ENCODE measurements around the gene WDR46.

The WDR46 gene

GRCh38 chr6:33280539-33280938 is 8.5 kb downstream of the WDR46 start:
- H3K27me3 Mint-ChIP-seq (ENCODE audit: low read depth) = no peaks in the 10 kb centered on the region
- TF ChIP-seq CTCF (IDR thresholded peaks at IDR 0.05; ENCODE audit: unreplicated experiment in 3 of 3) = no peak
- H3K9me3 Mint-ChIP-seq = no peaks in the 10 kb centered on the region
- no peak overlapping the region for H3K4me3 Mint-ChIP-seq
- H3K27ac Mint-ChIP-seq = no peak overlapping the region
- peaks cover 34% of the 10 kb centered on the region for H3K36me3 Mint-ChIP-seq (ENCODE audit: low read depth)
- H3K4me1 Mint-ChIP-seq = peaks cover 12% of the 10 kb centered on the region

GRCh38 chr6:33279971-33280511 is 9.0 kb downstream of the WDR46 start:
- peak in 2 of 3 experiments; percentile 11 to 42 for TF ChIP-seq CTCF (IDR thresholded peaks at IDR 0.05; ENCODE audit: unreplicated experiment in 3 of 3)
- Mint-ChIP-seq H3K9me3 (no peaks in the 10 kb centered on the region), H3K36me3 (ENCODE audit: low read depth) (peaks cover 35% of the 10 kb centered on the region), H3K4me3 (no peak overlapping the region), H3K27me3 (ENCODE audit: low read depth) (no peaks in the 10 kb centered on the region), H3K27ac (no peak overlapping the region), H3K4me1 (peaks cover 15% of the 10 kb centered on the region)

GRCh38 chr6:33279257-33279695 is 9.8 kb downstream of the WDR46 start:
- H3K4me1 Mint-ChIP-seq = peaks cover 23% of the 10 kb centered on the region
- no peak overlapping the region for H3K4me3 Mint-ChIP-seq
- no peak for TF ChIP-seq CTCF (IDR thresholded peaks at IDR 0.05; ENCODE audit: unreplicated experiment in 3 of 3)
- H3K9me3 Mint-ChIP-seq = no peaks in the 10 kb centered on the region
- peaks cover 40% of the 10 kb centered on the region for H3K36me3 Mint-ChIP-seq (ENCODE audit: low read depth)
- H3K27me3 Mint-ChIP-seq (ENCODE audit: low read depth) = no peaks in the 10 kb centered on the region
- H3K27ac Mint-ChIP-seq = no peak overlapping the region

- peak overlapping the region in 1 of 3 experiments; percentile 12 for H3K4me3 Mint-ChIP-seq
- H3K9me3 Mint-ChIP-seq = no peaks in the 10 kb centered on the region
- H3K27ac Mint-ChIP-seq = no peak overlapping the region
- no peak for TF ChIP-seq CTCF (IDR thresholded peaks at IDR 0.05; ENCODE audit: unreplicated experiment in 3 of 3)
- peaks cover 41% of the 10 kb centered on the region for H3K36me3 Mint-ChIP-seq (ENCODE audit: low read depth)
- peaks cover 26% of the 10 kb centered on the region for H3K4me1 Mint-ChIP-seq
- H3K27me3 Mint-ChIP-seq (ENCODE audit: low read depth) = no peaks in the 10 kb centered on the region
Measured at GRCh38 chr6:33278810-33279209, 10.2 kb downstream of the WDR46 start.

- peaks cover 31% of the 10 kb centered on the region for H3K4me1 Mint-ChIP-seq
- H3K9me3 Mint-ChIP-seq = no peaks in the 10 kb centered on the region
- H3K27me3 Mint-ChIP-seq (ENCODE audit: low read depth) = no peaks in the 10 kb centered on the region
- peaks cover 45% of the 10 kb centered on the region for H3K36me3 Mint-ChIP-seq (ENCODE audit: low read depth)
- H3K4me3 Mint-ChIP-seq = peak overlapping the region in 1 of 3 experiments; percentile 14
- no peak overlapping the region for H3K27ac Mint-ChIP-seq
- no peak for TF ChIP-seq CTCF (IDR thresholded peaks at IDR 0.05; ENCODE audit: unreplicated experiment in 3 of 3)
Measured at GRCh38 chr6:33278392-33278741, 10.7 kb downstream of the WDR46 start.

GRCh38 chr6:33277663-33278391 is 11.2 kb downstream of the WDR46 start:
- Mint-ChIP-seq H3K4me3 (peak overlapping the region; percentile 83 to 91 (median 87)), H3K36me3 (ENCODE audit: low read depth) (peaks cover 45% of the 10 kb centered on the region), H3K9me3 (no peaks in the 10 kb centered on the region), H3K27ac (peak overlapping the region; percentile 65 to 93 (median 91)), H3K27me3 (ENCODE audit: low read depth) (no peaks in the 10 kb centered on the region), H3K4me1 (peaks cover 36% of the 10 kb centered on the region)
- no peak for TF ChIP-seq CTCF (IDR thresholded peaks at IDR 0.05; ENCODE audit: unreplicated experiment in 3 of 3)
